Gastroesophageal sphincter (tissue), 3 donors: ENCODE data around the gene UBAP2.

Experiments
- POLR2AphosphoS5 ChIP-seq: sonication (generic); formaldehyde crosslinking; IDR thresholded peaks from one replicate; pipeline ENCODE4 v1.6.1; 2017; ENCODE audit warnings: antibody characterized with exemption
- TF ChIP-seq, protein P1 (sequence below), 4 experiments: fragments of 200-600 bp in 2 of 4; fragments of 450-650 bp in 2 of 4; sonication (generic) in 1 of 4; IDR thresholded peaks; one replicate each; pipeline ENCODE4 v1.5.1; 2017 to 2019; ENCODE audit warnings: antibody characterized with exemption in 4 of 4, mild to moderate bottlenecking in 2 of 4, moderate library complexity in 2 of 4

DNA sequence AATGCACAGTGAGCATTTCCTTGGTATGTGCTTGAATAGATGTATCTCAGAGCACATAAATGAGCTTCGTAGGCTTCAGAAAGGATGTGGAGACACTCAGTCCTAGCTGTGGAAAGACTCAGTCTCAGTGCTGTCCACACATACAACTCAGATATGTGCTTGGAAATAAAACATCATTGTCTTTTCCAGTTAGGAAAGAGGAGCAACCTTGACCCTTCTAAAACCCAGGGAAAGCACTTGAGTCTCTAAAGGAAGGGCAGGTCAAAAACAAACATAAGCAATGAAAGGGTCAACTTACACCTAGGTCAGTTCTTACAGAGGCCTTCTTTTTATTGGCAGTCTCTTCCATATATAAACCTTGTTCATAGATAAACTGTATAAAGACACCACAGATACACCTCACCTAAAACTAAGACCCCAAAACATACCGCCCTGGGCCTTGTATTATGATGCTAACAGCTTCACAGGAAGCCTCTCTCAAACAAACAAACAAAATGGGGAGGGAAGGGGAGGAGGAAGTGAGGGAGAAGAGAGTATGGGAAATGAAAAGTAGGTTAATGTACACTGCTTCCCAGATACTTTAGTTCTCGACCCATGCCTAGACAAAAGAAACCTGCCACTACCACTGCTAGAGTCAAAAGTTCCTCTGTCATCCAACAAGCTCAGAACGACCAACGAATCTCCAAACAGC is 114.4 kb downstream of the UBAP2 start:
- TF ChIP-seq, protein P1, sequence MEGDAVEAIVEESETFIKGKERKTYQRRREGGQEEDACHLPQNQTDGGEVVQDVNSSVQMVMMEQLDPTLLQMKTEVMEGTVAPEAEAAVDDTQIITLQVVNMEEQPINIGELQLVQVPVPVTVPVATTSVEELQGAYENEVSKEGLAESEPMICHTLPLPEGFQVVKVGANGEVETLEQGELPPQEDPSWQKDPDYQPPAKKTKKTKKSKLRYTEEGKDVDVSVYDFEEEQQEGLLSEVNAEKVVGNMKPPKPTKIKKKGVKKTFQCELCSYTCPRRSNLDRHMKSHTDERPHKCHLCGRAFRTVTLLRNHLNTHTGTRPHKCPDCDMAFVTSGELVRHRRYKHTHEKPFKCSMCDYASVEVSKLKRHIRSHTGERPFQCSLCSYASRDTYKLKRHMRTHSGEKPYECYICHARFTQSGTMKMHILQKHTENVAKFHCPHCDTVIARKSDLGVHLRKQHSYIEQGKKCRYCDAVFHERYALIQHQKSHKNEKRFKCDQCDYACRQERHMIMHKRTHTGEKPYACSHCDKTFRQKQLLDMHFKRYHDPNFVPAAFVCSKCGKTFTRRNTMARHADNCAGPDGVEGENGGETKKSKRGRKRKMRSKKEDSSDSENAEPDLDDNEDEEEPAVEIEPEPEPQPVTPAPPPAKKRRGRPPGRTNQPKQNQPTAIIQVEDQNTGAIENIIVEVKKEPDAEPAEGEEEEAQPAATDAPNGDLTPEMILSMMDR (IDR thresholded peaks at IDR 0.05) = no peak
- TF ChIP-seq POLR2AphosphoS5 = no peak
